HG03280 (cell line): Measurements from ENCODE around the gene CDC7.
"Not testable (repeated sequence)": the region's sequence is repeated elsewhere in the genome, so short reads cannot be mapped to it uniquely, and the experiment has no call there.

Experiments used
- ATAC-seq: cut with Tn5 transposase; IDR thresholded peaks from one replicate; pipeline ENCODE4 v1.9.1; 2021; ENCODE audit warnings: mild to moderate bottlenecking, moderate library complexity; ENCODE audit not compliant: unreplicated experiment

Gene CDC7

DNA sequence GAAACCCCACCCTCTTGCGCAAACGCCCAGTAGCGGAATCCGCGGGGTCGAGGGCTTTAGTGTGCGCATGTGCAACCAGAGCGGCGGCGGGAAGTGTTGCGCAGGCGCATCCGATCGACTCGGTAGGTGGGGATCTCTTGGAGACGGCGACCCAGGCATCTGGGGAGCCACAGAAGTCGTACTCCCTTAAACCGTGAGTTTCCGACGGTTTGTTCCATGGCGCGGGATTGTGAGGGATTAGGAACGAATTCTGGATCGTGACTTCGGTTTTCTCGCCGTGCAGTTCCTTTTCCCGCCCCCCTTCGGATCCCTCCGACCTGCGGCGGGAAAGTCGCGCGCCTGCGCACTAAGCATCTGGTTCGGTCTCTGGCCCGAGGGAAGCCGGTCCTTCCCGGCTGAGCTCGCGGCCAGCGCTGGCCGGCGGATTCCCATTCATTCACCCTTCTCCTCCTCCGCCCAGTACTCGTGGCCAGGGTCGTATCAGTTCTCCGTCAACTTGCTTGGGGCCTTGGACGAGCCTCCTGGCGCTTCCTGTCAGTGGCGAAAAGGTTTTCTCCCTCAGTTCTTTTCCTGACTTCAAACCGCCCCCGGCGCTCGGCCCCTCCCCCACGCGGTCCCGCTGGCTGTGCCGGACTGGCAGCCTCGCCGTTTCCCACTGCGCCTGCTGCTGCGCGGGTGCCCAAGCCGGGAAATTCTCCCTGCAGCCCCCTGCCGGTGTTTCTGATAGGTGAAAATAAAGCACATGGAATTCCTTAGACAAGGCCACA is at the start of gene CDC7:
Gene CDC7 (plus strand): TSS at position 96 of the 767 bp plus-strand sequence. CDS start 866 bp downstream, outside the sequence.
- peak; percentile 83 for ATAC-seq

DNA sequence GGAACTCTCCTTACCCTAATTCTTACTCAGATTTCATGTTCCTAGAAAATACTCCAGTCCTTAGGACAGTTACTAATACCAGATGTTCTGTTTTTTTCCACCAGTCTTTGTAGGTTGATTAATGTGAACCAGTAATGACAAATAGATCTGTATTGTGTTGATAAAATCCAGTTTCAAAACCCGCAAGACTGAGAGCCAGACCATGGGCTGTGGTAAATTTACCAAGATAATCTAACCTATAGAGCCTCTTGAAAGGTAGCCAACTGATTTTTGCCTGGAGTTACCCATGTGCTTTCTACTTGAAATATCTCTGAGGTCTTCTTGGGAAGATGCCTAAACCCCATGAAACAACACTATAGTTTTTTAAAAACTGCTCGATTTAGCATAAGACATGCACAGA is 46.5 kb upstream of the CDC7 start:
- ATAC-seq, result no peak

DNA sequence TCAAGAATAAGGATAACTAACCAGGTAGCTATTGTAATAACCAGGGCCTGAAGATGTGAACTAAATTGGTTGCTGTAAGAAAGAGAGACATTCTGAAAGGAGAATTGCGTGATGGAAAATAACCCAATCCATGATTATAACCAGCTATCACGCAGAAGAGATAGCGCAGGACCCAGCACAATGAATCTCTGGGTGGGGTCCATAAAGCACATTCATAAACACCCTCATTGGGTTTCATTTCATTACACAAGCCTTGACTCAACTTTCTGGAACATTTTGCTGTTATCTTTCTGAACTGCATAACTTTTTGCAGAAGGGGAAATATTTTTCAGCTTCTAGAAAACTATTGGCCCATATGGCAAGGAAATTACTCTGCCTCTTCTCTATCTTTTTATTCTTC is 45.3 kb upstream of the CDC7 start:
- ATAC-seq, result no peak

DNA sequence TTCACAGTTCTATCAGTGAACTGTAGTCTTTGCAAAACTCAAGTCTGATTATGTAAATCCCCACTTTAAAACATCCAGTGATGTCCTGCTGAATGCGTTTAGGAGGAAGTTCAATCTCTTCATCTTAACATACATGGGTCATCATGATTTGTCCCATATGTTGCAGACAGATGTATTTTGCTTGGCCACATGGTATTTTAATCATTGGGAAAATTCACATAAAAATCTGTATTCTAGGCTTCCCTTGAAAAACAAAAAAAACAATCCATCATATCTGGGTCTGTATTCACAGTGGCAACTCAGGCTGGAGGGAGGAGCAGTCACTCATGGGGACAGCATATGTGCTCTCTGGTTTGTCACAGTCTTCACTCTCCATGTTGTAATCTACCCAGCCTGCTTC is 44.8 kb upstream of the CDC7 start:
- ATAC-seq, result no peak

DNA sequence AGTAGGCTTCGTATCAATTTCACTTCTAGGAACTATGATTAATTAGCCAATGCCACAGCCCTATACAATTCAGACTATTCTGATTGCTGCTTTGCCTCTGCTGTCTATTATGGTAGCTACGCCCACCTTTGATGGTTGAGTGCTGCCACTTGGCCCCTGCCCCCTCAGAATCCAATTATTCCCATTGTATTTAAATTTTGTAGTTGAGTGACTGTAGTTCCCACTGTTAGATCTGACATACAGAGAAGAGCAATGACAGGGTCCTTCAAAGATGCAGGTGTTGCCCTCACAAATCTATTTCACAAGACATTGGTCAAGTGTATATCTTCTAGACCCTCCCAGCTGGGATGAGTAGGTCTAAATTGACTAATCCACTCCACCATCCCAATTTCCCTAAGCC is 35.3 kb upstream of the CDC7 start:
- ATAC-seq, result not testable (repeated sequence)

DNA sequence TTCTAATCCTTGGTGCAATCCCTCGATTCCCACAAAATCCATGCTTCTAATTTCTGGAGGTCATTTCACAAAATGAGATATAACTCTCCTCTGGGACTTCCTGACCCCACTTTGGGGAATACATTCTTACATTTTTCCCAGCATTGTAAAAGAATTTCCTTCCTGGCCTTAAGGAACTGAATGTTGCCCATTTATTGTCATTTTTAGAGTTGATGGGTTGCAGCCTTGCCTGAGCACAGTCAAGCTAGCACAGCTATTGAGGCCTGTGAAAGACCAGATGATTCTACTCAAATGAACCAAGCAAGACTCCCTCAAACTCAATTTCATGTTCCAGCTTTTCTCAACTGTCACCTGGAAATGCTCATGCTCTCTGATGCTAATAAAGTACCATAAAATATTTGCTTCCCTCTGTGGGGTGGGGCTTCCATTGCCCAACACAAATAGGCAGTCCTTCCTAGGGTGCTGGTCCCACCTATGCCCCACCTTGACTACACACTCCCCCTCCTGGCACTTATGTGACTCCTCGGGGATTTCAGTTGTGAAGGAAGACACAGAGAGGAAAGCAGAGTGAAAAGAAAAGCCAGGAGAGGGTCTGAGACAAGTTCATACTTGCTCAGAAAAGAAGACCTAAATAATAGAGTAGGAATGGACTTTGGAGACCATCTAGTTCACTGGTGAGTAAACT is 24.0 kb upstream of the CDC7 start:
- ATAC-seq, result no peak

DNA sequence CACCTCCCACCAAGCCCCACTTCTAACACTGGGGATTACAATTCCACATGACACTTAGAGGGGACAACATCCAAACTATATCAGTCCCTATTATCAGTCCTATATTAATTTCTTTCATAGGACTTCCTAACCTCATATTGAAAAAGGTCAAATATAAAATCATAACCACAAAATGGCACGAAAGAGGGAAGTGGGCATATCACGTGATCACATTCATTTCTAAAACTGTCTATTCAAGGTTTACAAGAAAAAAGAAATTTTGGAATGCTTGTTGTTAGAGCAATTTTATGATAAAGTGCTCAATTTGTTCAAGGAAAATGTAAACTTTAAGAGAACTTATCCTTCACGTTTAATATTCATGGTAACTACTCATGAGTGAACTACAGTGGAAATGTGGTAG is 13.2 kb upstream of the CDC7 start:
- no peak for ATAC-seq

DNA sequence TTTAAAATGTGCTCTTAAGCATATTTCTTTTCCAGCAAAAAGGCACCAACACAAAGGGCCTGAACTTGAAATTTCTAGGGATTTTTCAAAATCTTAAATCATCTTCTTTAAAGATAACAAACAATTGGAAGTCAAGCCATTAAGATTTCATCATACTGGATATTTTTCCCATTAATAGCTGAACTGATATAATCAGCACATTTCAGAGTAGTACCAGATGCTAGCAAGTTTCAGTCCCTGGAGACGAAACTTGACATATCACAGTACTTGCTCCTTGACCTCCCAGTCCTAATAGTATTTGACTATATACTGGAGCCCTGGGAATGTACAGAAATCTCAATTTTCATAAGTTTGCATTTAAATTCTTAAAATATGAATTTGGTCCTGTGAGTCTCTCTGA is 10.2 kb upstream of the CDC7 start:
- no peak for ATAC-seq

DNA sequence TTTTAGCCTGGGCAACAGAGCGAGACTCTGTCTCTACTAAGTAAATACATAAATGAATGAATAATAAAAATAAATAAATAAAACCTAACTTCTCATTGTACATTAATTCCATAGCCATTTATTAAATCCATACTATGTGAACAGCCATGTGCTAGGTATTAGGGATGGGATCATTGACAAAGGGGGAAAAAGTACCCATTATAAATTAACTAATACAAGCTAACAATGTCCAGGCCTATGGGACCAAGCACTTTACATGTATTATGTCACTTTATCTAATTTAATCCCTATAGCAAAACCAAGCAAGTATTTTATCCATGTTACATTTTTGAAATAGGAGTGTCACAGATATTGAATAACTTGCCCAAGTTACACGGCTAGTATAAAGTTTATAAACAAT is 2.6 kb upstream of the CDC7 start:
- no peak for ATAC-seq

DNA sequence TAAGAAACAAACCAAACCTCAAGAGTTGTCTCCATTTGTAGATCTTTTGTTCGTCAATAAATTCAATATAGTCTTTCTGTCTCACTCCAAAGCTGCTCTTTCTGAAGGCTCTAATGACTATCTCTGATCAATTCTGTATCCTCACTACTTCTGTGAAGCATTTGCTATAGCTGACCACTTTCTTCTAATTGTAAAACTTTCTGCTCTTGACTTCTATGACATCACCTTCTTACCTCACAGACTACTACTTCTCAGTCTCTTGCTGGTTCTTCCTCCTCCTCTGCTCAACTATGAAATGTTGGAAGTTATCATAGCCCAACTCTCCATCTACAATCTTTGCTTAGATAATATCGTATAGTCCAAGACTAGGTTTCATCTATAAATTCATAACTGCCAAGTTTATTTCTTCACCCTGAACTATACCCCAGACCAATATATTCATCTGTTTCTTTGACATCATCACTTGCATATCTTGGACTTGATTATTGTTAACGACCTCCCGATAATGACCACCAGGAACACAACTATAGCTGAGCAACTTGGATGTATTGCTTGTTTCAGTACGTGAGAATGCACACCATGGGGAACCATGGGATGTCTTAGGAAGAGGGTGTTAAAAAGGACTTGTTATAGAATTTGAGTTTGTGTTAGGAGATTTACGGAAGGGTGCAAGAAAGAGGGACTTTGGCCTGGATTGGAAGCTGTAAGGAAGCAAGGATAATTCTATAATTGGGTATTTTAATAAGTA is 2.0 kb upstream of the CDC7 start:
- ATAC-seq, result no peak

DNA sequence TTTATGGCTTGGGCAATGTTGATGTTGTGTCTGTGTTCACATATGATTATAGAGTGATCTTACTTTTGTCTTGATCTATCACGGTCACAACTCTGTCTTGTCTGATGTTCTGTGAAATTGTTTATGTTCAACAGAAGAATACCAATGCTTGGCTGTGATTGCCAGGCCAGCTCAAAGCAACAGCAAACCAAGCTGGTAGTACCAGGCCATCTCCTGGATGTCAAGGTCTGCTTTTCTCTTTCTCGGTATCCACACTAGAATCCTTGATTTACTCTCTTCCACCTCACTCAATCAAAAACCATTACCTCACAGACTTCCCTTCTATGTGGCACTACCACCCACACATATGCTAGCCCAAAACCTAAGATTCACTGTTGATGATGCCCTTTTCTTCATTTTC is 1.3 kb upstream of the CDC7 start:
- ATAC-seq, result no peak

DNA sequence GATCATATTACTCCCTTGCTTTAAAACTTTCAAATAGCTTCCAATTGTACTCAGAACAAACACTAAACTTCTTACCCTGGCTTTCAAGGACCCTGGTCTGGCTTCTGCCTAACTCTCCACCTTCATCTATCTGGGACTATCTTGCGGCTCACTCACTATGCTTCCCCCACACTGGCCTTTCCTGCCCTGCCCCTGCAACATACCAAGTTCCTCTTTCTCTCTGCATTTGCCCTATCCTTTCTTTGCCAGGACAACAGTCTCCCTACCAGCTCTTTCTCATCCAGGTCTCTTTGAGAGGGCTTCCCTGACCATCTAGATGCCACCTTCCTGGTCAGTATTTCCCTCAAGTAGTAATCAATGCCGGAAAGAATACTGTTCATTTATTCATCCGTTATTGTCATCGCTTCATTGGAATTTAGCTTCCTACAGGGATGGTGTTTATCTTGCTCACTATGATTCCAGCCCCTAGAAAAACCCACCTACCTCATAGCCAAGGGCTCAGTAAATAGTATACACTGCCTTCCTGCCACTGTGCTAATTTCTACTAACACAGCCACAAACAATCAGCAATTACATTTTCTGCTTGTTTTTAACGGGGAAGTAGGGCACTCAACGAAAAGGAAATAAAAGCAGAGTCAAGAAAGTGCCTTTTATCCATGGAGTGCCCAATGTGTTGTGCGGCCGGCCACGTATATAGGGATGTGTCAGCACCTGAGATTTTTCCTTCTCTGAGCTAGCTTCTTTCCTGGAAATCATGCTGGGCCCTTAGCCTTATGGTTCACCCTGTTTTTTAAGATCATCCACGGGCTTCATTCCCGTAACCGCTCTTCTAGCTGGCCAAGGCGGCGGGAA is 521 bp upstream of the CDC7 start:
- ATAC-seq, result peak; percentile 15

DNA sequence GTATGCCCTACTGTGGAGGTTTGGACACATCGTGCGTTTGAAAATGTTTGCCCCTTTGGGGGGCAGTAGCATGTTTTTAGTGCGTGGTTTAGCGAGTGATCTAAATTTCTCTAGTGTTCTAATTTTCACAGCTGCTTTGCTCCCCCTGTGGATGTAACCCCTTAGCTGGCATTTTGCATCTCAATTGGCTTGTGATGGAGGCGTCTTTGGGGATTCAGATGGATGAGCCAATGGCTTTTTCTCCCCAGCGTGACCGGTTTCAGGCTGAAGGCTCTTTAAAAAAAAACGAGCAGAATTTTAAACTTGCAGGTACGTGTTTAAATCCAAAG is 836 bp downstream of the CDC7 start:
- peak; percentile 10 for ATAC-seq

DNA sequence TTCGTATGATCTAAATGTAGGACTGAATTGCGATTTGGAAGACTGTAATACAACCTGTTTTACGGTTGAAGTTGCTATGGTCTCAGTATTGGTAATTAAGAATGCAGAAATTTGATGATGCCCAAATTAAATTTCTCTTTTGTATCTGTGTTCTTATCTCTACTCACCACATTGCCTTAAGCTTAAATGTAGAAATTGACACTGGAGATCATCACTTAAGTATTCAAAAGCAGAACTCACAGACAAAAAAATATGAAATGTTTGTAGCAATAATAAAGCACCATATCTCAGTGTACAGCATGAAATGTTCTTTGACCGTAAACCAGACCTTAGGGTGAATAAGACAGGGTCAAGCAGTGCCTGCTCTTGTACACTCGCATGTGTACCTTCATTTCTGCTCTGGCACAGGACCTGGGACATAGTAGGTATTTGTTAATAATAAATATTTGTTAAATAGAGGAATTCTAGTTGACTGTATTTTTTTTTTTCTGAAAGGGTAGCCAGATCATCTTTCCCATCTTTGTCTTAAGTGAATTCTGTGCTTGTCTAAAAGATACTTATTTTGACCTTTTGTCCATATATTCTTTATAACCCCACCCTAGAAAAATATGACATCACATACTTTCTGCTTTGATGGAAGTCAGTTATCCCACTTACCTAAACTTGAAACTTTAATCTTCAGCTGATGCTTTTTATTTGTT is 1.5 kb downstream of the CDC7 start:
- no peak for ATAC-seq

DNA sequence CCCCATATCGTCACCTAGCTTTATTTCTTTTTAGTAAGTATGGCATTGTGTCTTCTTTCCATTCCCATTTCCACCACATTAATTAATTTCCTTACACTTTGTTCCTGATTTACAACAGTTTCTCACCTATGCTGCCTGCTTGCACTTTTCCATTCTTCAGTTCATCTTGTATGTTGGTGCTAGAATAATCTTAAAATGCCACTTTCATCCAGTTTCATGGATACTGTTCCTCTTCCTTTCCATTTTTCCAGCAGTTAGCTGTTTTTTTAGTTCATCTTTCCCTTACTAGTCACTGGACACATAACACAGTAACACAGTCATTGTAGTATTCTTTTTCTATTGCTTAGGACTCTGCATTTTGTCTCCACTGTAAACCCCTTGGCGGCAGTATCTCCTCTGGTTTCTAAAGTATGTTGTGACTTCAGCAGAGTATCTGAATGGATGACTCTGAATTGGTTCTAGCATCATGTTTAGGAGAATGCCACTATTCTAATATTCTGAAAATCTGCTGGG is 2.1 kb downstream of the CDC7 start:
- ATAC-seq, result no peak

DNA sequence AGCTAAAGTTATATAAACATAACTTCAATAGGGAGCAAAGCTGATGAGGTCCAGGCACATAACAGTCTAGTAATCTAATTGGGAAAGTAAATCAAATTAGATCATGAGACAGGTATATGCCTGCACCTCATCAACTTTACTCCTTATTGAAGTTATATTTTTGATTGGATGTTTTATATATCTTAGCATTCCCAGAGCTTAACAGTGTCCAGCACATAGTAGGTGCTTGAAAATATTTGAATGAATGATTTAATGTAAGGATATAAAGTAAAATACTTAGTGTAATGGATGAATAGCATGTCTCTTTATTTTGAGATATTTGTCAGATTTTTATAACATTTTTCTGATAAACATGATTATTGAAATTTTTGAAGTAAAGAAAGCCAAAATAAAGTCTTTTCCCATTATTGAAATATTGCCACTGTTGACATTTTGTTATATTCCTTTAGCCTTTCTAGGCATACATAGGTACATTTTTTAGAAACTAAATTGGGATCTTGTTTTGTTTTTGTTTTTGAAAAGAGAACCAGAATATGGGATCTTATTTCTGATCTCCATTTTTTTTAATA is 2.8 kb downstream of the CDC7 start:
- ATAC-seq, result no peak

DNA sequence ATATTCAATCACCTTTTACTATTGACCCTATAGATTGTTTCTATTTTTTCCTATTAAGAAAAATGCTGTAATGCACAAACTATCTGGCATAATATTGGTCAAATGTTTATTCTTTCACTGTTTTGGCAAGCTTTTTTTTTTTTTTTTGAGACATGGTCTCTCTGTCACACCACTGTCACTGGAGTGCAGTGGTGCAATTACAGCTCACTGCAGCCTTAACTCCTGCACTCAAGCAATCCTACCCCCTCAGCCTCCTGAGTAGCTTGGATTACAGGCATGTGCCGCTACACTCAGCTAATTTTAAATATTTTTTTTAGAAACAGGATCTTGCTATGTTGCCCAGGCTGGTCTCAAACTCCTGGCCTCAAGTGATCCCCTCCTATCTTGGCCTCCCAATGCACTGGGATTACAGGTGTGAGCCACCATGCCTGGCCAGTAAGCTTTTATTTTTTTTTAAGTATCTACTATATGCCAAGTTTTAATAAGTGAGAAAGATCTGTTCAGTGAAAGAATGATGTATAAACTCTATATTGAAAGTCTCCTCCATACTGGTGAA is 3.4 kb downstream of the CDC7 start:
- no peak for ATAC-seq

DNA sequence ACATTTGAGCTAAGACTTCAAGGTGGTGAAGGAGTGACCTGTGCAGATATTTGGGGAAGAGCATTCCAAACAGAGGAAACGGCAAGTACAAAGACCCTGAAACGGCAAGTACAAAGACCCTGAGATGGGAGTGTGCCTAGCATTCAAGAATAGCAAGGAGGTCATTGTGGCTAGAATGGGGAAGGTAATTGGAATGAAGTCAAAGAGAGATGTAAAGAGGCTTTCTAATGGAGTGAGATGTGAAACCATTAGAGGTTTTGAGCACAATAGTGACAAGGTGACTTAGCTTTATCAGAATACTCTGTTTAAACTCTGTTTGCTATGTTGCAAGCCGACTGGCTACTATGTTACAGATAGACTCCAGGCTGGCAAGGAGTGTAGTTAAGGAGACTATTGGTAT is 4.4 kb downstream of the CDC7 start:
- no peak for ATAC-seq

DNA sequence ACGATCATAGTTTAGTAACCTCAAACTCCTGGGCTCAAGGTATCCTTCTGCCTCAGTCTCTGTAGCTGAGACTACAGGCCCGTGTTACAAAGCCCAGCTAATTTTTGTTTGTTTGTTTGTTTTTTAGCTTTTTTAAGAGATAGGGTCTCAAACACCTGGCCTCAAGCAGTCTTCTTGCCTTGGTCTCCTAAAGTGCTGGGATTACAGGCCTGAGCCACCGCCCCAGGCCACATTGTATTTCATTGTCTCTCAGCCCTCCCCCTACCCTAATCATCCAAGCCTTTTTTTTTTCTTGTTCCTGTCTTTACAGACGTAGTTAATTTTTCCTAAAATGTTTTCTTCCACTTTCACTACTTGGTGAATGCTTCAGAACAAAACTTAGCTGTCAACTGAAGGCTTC is 5.4 kb downstream of the CDC7 start:
- no peak for ATAC-seq

DNA sequence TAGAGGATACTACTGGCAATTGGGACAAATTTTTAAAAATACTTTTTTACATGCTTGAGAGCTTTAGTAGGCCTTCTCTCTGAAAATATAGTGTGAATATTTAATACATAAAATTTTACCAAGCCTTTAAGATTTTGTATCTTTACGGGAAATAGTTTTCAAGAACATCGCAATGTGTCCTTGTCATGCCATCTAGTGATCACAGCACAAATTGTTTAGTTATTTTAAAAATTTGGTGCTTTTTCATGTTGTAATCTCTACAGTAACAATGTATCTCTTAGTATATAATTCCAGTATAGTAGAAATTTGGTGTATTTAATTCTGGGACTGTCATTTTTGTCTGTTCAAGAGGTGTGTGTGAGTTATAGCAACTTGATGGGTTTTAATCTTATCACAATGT is 6.7 kb downstream of the CDC7 start:
- ATAC-seq, result no peak
